Mucosa of descending colon (tissue), 3 donors: ENCODE measurements around the gene ATG12. TPM values are rescaled to one million over a fixed set of nuclear protein-coding genes. Genes with fewer than 3 reads are reported as not detected.
"Not testable (repeated sequence)": the region's sequence is repeated elsewhere in the genome, so short reads cannot be mapped to it uniquely, and the experiment has no call there.

Experiments
- ATAC-seq: fragments of 200-7000 bp; cut with Tn5 transposase; one replicate; pipeline ENCODE4 v1.9.1; 2020; ENCODE audit warnings: mild to moderate bottlenecking, moderate library complexity
- DNase-seq, 3 donors: peaks; one replicate each; pipeline ENCODE4 v3.0.0-alpha.2; 2020
- H3K36me3 ChIP-seq: fragments of 200-600 bp; one replicate; pipeline ENCODE4 v1.8.0; 2021; ENCODE audit warnings: low read depth, mild to moderate bottlenecking
- H3K4me1 ChIP-seq: fragments of 200-600 bp; one replicate; pipeline ENCODE4 v1.8.0; 2021; ENCODE audit warnings: low read depth, mild to moderate bottlenecking
- H3K4me3 ChIP-seq: fragments of 200-600 bp; one replicate; pipeline ENCODE4 v1.8.0; 2021; ENCODE audit warnings: mild to moderate bottlenecking
- H3K9me3 ChIP-seq: fragments of 200-600 bp; one replicate; pipeline ENCODE4 v1.8.0; 2021; ENCODE audit warnings: mild to moderate bottlenecking
- intact Hi-C, 2 donors: fragments of 100-400 bp; cut with DNase I in 1 of 2; cut with micrococcal nuclease in 1 of 2; formaldehyde crosslinking; loops; one replicate each; pipeline versions ENCODE4 v1.11.0 to v1.11.1; 2022; cut with DNase I, micrococcal nuclease
- total RNA-seq, 3 donors: library from RNA; stranded (reverse); fragmentation: NEBNext Ultra II Directional in 2 of 3; extraction: Animal tissue kit (Norgen Biotek cat#: 25700) in 2 of 3; gene quantifications; one replicate each; pipeline versions ENCODE4 v1.2.1 to v1.2.4, GENCODE V29; 2021 to 2023
- TF ChIP-seq, protein P1 (sequence below): fragments of 200-600 bp; IDR thresholded peaks from one replicate; pipeline ENCODE4 v1.8.0; 2022; ENCODE audit warnings: antibody characterized with exemption, mild to moderate bottlenecking
- donor health status: DM: no; HTN: no; CAD: no; lungs with moderate emphysema.
- donor health status: DM: no; HTN: no; CAD: no.
- donor health status: DM: no; HTN: yes; CAD: no.

ATG12 gene
- total RNA-seq, 3 donors from 2014 or later: 31.9 to 39.2 (median 37.5) TPM

DNA sequence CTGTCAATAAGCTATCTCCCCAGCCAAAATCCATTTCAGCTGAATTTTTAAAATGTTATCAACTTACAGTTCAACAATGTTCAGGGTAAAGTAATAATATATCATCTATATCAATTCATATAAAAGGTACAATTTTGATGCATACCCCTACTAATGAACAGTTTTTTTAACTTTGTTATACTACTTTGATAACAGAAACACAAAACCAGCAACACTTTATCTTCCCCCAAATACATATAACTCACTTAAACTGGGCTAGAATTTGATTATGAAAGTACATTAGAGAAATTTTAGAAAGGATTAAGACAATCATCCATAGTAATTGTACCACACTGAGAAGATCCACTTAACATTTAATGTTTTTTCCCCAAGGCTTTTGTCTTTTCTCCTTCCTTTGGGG, 30.0 kb downstream of the ATG12 start:
- Histone ChIP-seq H3K36me3 (no peaks in the 10 kb centered on the region), H3K4me3 (no peak overlapping the region), H3K9me3 (no peaks in the 10 kb centered on the region), H3K4me1 (peaks cover 7% of the 10 kb centered on the region)
- ATAC-seq (no peak), DNase-seq (no peak)
- intact Hi-C loops: no loop called here
- TF ChIP-seq, protein P1, sequence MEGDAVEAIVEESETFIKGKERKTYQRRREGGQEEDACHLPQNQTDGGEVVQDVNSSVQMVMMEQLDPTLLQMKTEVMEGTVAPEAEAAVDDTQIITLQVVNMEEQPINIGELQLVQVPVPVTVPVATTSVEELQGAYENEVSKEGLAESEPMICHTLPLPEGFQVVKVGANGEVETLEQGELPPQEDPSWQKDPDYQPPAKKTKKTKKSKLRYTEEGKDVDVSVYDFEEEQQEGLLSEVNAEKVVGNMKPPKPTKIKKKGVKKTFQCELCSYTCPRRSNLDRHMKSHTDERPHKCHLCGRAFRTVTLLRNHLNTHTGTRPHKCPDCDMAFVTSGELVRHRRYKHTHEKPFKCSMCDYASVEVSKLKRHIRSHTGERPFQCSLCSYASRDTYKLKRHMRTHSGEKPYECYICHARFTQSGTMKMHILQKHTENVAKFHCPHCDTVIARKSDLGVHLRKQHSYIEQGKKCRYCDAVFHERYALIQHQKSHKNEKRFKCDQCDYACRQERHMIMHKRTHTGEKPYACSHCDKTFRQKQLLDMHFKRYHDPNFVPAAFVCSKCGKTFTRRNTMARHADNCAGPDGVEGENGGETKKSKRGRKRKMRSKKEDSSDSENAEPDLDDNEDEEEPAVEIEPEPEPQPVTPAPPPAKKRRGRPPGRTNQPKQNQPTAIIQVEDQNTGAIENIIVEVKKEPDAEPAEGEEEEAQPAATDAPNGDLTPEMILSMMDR: no peak

DNA sequence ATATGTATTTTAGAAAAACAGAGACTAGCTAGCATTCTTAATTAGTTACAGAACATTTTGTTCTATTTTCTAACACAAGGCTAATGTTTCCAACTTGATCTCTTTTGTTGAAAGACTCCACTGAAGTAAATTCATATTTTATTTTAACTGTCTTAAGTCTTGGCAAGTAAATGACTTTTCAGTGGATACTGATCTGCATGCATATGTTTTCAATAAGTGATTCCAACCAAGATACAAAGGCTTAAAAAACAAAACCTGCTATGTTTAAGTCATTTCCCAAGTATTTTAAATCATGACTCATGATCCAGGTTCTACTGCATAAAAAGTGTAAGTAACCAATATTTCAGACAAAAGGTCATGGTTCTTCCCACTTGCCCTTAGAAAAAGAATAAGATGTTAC, 30.6 kb downstream of the ATG12 start:
- TF ChIP-seq, protein P1: no peak
- intact Hi-C loops: no loop called here
- ATAC-seq (no peak), DNase-seq (no peak)
- Histone ChIP-seq H3K9me3 (no peaks in the 10 kb centered on the region), H3K36me3 (no peaks in the 10 kb centered on the region), H3K4me1 (peaks cover under 1% of the 10 kb centered on the region), H3K4me3 (no peak overlapping the region)

DNA sequence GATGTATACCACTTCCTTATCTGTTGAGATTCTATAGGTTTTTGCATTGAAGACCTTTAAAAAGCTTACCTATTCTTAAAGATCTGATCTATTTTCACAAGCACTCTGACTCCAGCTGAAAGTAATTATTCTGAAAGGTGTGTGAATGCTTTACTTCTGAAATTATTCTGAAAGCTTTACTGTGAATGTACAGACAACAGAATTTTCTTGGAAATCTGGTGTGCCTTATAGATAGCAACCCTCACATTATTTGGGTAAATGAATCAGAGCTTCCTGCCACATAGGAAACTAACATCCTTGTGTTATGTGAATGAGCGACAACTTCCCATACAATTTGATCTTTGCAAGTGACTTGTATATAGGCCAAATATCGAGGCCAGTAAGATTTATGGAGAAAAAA, 31.4 kb downstream of the ATG12 start:
- no peak for DNase-seq
- no peaks in the 10 kb centered on the region for H3K36me3 ChIP-seq
- TF ChIP-seq, protein P1: no peak
- no peaks in the 10 kb centered on the region for H3K4me1 ChIP-seq
- H3K4me3 ChIP-seq: no peak overlapping the region
- intact Hi-C loops: no loop called here
- no peaks in the 10 kb centered on the region for H3K9me3 ChIP-seq
- no peak for ATAC-seq

DNA sequence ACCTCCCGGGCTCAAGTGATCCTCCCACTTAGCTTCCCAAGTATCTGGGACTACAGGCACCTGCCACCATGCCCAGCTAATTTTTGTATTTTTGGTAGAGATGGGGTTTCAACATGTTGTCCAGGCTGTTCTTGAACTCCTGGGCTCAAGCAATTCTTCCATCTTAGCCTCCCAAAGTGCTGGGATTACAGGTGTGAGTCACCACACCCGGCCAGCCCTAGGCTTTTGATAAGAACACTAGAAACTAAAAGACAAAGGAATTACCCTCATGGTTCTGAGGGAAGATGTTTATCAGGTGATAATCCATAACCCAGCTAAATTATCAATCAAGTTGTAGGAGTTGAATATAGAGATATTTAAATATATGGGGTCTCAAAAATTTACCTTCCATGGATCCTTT, 33.3 kb downstream of the ATG12 start:
- H3K36me3 ChIP-seq, DNase-seq, ATAC-seq, H3K9me3 ChIP-seq, H3K4me1 ChIP-seq, intact Hi-C loops, H3K4me3 ChIP-seq: not testable (repeated sequence)

DNA sequence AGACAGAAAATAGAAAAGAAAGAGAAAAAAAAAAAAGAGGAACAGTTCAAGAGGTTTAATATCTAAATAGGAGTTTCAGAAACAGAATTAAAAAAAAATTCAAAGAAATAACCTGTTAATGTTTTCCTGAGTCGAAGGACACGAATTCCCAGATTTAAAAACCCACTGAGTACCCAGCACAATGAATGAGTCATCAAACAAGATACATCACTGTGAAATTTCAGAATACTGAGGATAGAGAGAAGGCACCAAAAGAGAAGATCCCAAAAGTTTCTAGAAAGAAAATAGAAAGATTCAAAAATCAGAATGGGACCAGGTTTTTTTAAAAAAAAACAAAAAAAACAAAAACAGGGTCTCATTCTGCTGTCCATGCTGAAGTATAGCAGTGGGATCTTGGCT, 33.7 kb downstream of the ATG12 start:
- no peak for DNase-seq
- H3K36me3 ChIP-seq: no peaks in the 10 kb centered on the region
- TF ChIP-seq, protein P1: no peak
- no peaks in the 10 kb centered on the region for H3K9me3 ChIP-seq
- intact Hi-C loops: no loop called here
- no peak overlapping the region for H3K4me3 ChIP-seq
- no peak for ATAC-seq
- no peaks in the 10 kb centered on the region for H3K4me1 ChIP-seq

DNA sequence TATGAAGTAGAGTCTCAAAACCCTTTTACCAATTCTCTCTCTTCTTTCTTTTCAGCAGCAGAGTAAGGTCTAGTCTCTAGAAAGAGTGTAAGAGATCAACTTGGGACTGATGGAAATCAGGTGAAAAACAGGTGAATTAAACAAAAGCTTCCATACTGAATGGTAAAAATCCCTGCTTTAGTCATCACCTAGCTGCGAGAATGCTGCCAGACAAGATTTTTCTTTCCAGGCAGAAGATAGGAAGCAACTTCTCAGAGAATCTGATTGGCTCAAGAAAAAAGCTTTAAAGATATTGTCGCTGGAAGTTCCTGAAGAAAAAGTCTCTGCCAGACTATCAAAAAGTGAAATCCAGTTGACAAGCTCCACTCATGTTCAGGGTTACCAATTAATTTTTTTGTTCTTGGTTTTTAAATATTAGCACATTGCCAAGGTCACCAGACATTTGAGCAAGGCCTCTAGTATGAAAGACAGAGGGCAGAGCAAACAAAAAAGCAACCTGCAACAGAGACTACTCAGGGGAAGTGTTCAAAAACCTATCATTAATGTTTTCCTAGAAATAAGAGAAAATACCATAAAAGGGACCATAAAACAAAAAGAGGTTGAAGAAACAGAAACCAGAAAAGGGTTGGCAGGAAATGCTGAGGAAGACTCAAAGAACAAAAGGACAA, 34.2 kb downstream of the ATG12 start:
- DNase-seq: no peak
- TF ChIP-seq, protein P1: no peak
- ATAC-seq: no peak
- Histone ChIP-seq H3K9me3 (no peaks in the 10 kb centered on the region), H3K4me3 (no peak overlapping the region), H3K4me1 (no peaks in the 10 kb centered on the region), H3K36me3 (no peaks in the 10 kb centered on the region)
- intact Hi-C loops: no loop called here
